WTC11 (cell line): Measurements from ENCODE around the gene FBXL7. TPM values are rescaled to one million over a fixed set of nuclear protein-coding genes. Genes with fewer than 3 reads are reported as not detected.
A peak's percentile ranks its signal among the peaks of the same experiment; 100 is the strongest.

ENCODE experiments used
- ATAC-seq: fragments of 200-7000 bp; cut with Tn5 transposase; 2 replicates; pipeline ENCODE4 v1.10.0; 2021; ENCODE audit warnings: mild to moderate bottlenecking, moderate library complexity
- CTCF ChIA-PET: fragments of 300-600 bp; sonication (Branson Sonifier 250); formaldehyde crosslinking; loops from one replicate; lab custom pipeline; 2021; ENCODE audit warnings: antibody characterized with exemption; lab: Charles Lee
- POLR2A ChIA-PET: fragments of 350-600 bp; sonication (Branson Sonifier 250); formaldehyde crosslinking; loops from one replicate; lab custom pipeline; 2021; ENCODE audit warnings: antibody characterized with exemption; lab: Charles Lee
- DNase-seq: peaks from one replicate; pipeline ENCODE4 v3.0.0; 2021; ENCODE audit warnings: low spot score
- H3K27ac Mint-ChIP-seq: 2 replicates; pipeline ENCODE4 v1.8.0; 2021; ENCODE audit warnings: mixed read lengths
- H3K27me3 Mint-ChIP-seq: 2 replicates; pipeline ENCODE4 v1.8.0; 2021; ENCODE audit warnings: low read depth, mild to moderate bottlenecking, moderate library complexity, mixed read lengths
- H3K36me3 Mint-ChIP-seq: 2 replicates; pipeline ENCODE4 v1.8.0; 2021; ENCODE audit warnings: mixed read lengths
- H3K4me1 Mint-ChIP-seq: 2 replicates; pipeline ENCODE4 v1.8.0; 2022; ENCODE audit warnings: mixed read lengths
- H3K4me3 Mint-ChIP-seq: 2 replicates; pipeline ENCODE4 v1.8.0; 2021; ENCODE audit warnings: mild to moderate bottlenecking, moderate library complexity, mixed read lengths
- H3K9me3 Mint-ChIP-seq: 2 replicates; pipeline ENCODE4 v1.8.0; 2021; ENCODE audit warnings: mixed read lengths
- CREB1 ChIP-seq: sonication (generic); formaldehyde crosslinking; IDR thresholded peaks from 2 replicates; pipeline ENCODE4 v1.8.0; 2023; ENCODE audit warnings: mild to moderate bottlenecking, missing genetic modification reagents
- CREM ChIP-seq: sonication (generic); formaldehyde crosslinking; IDR thresholded peaks from 2 replicates; pipeline ENCODE4 v1.8.1; 2022; ENCODE audit warnings: mild to moderate bottlenecking, missing genetic modification reagents, moderate library complexity
- ELF4 ChIP-seq: sonication (generic); formaldehyde crosslinking; IDR thresholded peaks from 2 replicates; pipeline ENCODE4 v1.8.1; 2022; ENCODE audit warnings: low read depth, mild to moderate bottlenecking, moderate library complexity, missing genetic modification reagents
- FOXJ3 ChIP-seq: sonication (generic); formaldehyde crosslinking; IDR thresholded peaks from 2 replicates; pipeline ENCODE4 v1.9.0; 2021; ENCODE audit warnings: missing genetic modification reagents, mild to moderate bottlenecking, borderline replicate concordance
- FOXP1 ChIP-seq: sonication (generic); formaldehyde crosslinking; IDR thresholded peaks from 2 replicates; pipeline ENCODE4 v1.8.0; 2022; ENCODE audit warnings: missing genetic modification reagents, mild to moderate bottlenecking, moderate library complexity, borderline replicate concordance
- IRF1 ChIP-seq: sonication (generic); formaldehyde crosslinking; IDR thresholded peaks from 2 replicates; pipeline ENCODE4 v1.8.0; 2023; ENCODE audit warnings: missing genetic modification reagents
- JAZF1 ChIP-seq: fragments of 250-450 bp; sonication (Bioruptor Pico); IDR thresholded peaks from 2 replicates; pipeline ENCODE4 v1.9.0; 2021; ENCODE audit warnings: moderate library complexity, mild to moderate bottlenecking, inconsistent platforms
- MYBL2 ChIP-seq: sonication (generic); formaldehyde crosslinking; IDR thresholded peaks from 2 replicates; pipeline ENCODE4 v1.8.1; 2023; ENCODE audit warnings: mild to moderate bottlenecking, moderate library complexity, missing genetic modification reagents
- NFYB ChIP-seq: sonication (generic); formaldehyde crosslinking; conservative IDR thresholded peaks from 2 replicates; pipeline ENCODE4 v1.8.0; 2022; ENCODE audit warnings: low read depth, missing genetic modification reagents
- NR3C1 ChIP-seq: sonication (generic); formaldehyde crosslinking; conservative IDR thresholded peaks from 2 replicates; pipeline ENCODE4 v1.8.1; 2023; ENCODE audit warnings: low read depth, mild to moderate bottlenecking, missing genetic modification reagents
- PREB ChIP-seq: sonication (generic); formaldehyde crosslinking; IDR thresholded peaks from 2 replicates; pipeline ENCODE4 v1.8.1; 2022; ENCODE audit warnings: mild to moderate bottlenecking, missing genetic modification reagents, moderate library complexity, borderline replicate concordance
- SMAD3 ChIP-seq: sonication (generic); formaldehyde crosslinking; IDR thresholded peaks from 2 replicates; pipeline ENCODE4 v1.8.0; 2022; ENCODE audit warnings: missing genetic modification reagents, mild to moderate bottlenecking, borderline replicate concordance
- SOX15 ChIP-seq: fragments of 250-450 bp; sonication (Bioruptor Pico); IDR thresholded peaks from 2 replicates; pipeline ENCODE4 v1.9.0; 2021; ENCODE audit warnings: mild to moderate bottlenecking
- TCF7 ChIP-seq: sonication (generic); formaldehyde crosslinking; IDR thresholded peaks from 2 replicates; pipeline ENCODE4 v1.8.0; 2022; ENCODE audit warnings: mild to moderate bottlenecking, low read depth, missing genetic modification reagents, moderate library complexity
- USF2 ChIP-seq: sonication (generic); formaldehyde crosslinking; IDR thresholded peaks from 2 replicates; pipeline ENCODE4 v1.8.1; 2023; ENCODE audit warnings: mild to moderate bottlenecking, missing genetic modification reagents, moderate library complexity
- ZBTB43 ChIP-seq: sonication (generic); formaldehyde crosslinking; IDR thresholded peaks from 2 replicates; pipeline ENCODE4 v1.8.1; 2023; ENCODE audit warnings: mild to moderate bottlenecking, missing genetic modification reagents
- ZNF138 ChIP-seq: sonication (generic); formaldehyde crosslinking; conservative IDR thresholded peaks from 2 replicates; pipeline ENCODE4 v1.8.1; 2022; ENCODE audit warnings: mild to moderate bottlenecking, moderate library complexity, missing genetic modification reagents
- ZNF281 ChIP-seq: sonication (generic); formaldehyde crosslinking; IDR thresholded peaks from 2 replicates; pipeline ENCODE4 v1.8.0; 2023; ENCODE audit warnings: mild to moderate bottlenecking, missing genetic modification reagents
- ZNF396 ChIP-seq: fragments of 250-450 bp; sonication (Bioruptor Pico); IDR thresholded peaks from 2 replicates; pipeline ENCODE4 v1.8.0; 2021; ENCODE audit warnings: mild to moderate bottlenecking, moderate library complexity, borderline replicate concordance
- total RNA-seq: library from RNA; stranded (reverse); gene quantifications from 3 replicates; pipeline ENCODE4 v1.2.3, GENCODE V29; 2021

FBXL7 gene
- total RNA-seq, 1 experiment from 2014 or later = 13.8 TPM

- Mint-ChIP-seq H3K36me3 (no peaks in the 10 kb centered on the region), H3K4me1 (peaks cover 9% of the 10 kb centered on the region; the same call in 1 of the 2 replicates), H3K9me3 (peaks cover 12% of the 10 kb centered on the region), H3K27me3 (no peaks in the 10 kb centered on the region), H3K27ac (no peak overlapping the region), H3K4me3 (no peak overlapping the region)
- ATAC-seq (no peak), DNase-seq (no peak)
- CTCF ChIA-PET = no interaction called here
- POLR2A ChIA-PET = no interaction called here
- no peak for TF ChIP-seq ELF4 (CRISPR knock-in tag)
- no peak for TF ChIP-seq FOXJ3 (CRISPR knock-in tag)
- no peak for TF ChIP-seq ZNF396 (CRISPR knock-in tag)
- TF ChIP-seq NFYB (CRISPR knock-in tag) = no peak
- TF ChIP-seq IRF1 (CRISPR knock-in tag) = no peak
- TF ChIP-seq PREB (CRISPR knock-in tag) = no peak
- TF ChIP-seq SMAD3 (CRISPR knock-in tag) = no peak
- no peak for TF ChIP-seq ZBTB43 (CRISPR knock-in tag)
- no peak for TF ChIP-seq ZNF138
- no peak for TF ChIP-seq CREM (CRISPR knock-in tag)
- no peak for TF ChIP-seq TCF7 (CRISPR knock-in tag)
- no peak for TF ChIP-seq SOX15
- TF ChIP-seq CREB1 (CRISPR knock-in tag) = no peak
- TF ChIP-seq FOXP1 = no peak
- TF ChIP-seq MYBL2 = no peak
These were observed 351.0 kb downstream of the FBXL7 start for GRCh38 chr5:15850939-15851341.

- TF ChIP-seq NR3C1 (CRISPR knock-in tag) = no peak
- TF ChIP-seq CREB1 (CRISPR knock-in tag) = no peak
- TF ChIP-seq MYBL2 = no peak
- TF ChIP-seq USF2 (CRISPR knock-in tag) = no peak
- TF ChIP-seq FOXJ3 (CRISPR knock-in tag) = no peak
- no peak for TF ChIP-seq JAZF1 (CRISPR knock-in tag)
- no peak for TF ChIP-seq ZNF281
- Mint-ChIP-seq H3K4me3 (no peak overlapping the region), H3K27me3 (no peaks in the 10 kb centered on the region), H3K9me3 (peaks cover 12% of the 10 kb centered on the region), H3K36me3 (no peaks in the 10 kb centered on the region), H3K4me1 (peaks cover 9% of the 10 kb centered on the region; the same call in 1 of the 2 replicates), H3K27ac (peak overlapping the region; percentile 58; the same call in 1 of the 2 replicates)
- POLR2A ChIA-PET = no interaction called here
- ATAC-seq (no peak), DNase-seq (no peak)
- CTCF ChIA-PET = no interaction called here
These were observed 352.2 kb downstream of the FBXL7 start for GRCh38 chr5:15852217-15852616.
